ENCODE results near the gene YWHAH. TPM values are rescaled to one million over a fixed set of nuclear protein-coding genes. Genes with fewer than 3 reads are reported as not detected.
A peak's percentile ranks its signal among the peaks of the same experiment; 100 is the strongest.
"Not testable (repeated sequence)": the region's sequence is repeated elsewhere in the genome, so short reads cannot be mapped to it uniquely, and the experiment has no call there.

Gene YWHAH
- total RNA-seq, 1 donor: 146 TPM

DNA sequence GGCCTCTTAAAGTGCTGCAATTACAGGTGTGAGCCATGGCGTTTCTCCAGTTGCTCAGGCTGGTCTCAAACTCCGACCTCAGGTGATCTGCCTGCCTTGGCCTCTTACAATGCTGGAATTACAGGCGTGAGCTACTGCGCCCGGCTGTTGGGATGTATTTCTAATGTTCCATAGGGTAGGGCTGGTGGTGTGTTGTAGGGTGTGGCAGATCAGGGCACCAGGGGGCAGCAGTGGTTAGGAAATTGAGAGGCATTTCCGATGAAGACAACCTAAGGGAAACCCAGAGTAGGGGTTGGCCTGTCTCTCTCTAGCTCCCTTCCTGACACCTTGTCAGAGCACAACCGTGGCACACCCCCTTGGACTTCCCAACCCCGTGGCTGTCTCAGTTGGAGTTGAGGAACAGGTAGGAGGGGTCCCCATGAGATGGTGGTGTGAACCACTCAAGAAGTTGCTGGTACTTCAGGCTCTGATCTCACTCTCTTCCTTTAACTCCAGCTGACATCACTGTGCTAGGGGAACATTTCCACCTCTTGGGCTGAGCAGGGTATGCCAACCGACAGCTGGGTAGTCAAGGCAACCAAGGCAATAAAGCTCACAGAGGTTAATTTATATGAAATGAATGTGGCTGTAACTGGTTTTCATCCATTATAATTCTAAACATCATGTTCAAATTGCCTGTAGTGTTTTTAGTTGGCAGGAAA is 33.0 kb downstream of the YWHAH start:
- Histone ChIP-seq H3K79me2 (ENCODE audit: insufficient read depth, low read length) (no peaks in the 10 kb centered on the region), H3K36me3 (ENCODE audit: insufficient read depth, low read length) (no peaks in the 10 kb centered on the region)
- TF ChIP-seq, protein P1, sequence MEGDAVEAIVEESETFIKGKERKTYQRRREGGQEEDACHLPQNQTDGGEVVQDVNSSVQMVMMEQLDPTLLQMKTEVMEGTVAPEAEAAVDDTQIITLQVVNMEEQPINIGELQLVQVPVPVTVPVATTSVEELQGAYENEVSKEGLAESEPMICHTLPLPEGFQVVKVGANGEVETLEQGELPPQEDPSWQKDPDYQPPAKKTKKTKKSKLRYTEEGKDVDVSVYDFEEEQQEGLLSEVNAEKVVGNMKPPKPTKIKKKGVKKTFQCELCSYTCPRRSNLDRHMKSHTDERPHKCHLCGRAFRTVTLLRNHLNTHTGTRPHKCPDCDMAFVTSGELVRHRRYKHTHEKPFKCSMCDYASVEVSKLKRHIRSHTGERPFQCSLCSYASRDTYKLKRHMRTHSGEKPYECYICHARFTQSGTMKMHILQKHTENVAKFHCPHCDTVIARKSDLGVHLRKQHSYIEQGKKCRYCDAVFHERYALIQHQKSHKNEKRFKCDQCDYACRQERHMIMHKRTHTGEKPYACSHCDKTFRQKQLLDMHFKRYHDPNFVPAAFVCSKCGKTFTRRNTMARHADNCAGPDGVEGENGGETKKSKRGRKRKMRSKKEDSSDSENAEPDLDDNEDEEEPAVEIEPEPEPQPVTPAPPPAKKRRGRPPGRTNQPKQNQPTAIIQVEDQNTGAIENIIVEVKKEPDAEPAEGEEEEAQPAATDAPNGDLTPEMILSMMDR (IDR thresholded peaks at IDR 0.05; ENCODE audit: extremely low read depth, low read depth, low read length): peak; percentile 79

DNA sequence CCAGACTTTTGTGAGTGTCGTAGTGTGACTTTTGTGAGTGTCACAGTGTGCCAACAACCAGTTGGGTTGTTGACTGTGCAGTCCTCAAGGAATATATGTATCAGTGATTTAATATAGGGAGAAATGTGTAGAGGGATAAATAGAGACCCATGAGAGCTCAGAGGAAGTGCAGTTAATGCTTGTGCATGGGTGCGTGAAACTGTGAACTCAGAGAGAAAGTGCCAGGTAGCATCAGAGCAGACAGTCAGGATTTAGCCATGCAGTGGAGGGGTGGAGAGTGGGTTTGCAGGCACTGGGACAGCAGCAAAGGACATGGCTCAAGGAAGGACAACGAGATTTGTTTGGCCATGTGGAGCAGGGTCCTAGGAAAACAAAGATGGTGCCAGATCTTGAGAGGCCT is 33.6 kb downstream of the YWHAH start:
- H3K27ac ChIP-seq (ENCODE audit: low read depth, low read length): no peak overlapping the region
- no peaks in the 10 kb centered on the region for H3K36me3 ChIP-seq (ENCODE audit: insufficient read depth, low read length)
- DNase-seq (ENCODE audit: insufficient read length, low spot score, missing footprints): no peak
- H3K9me3 ChIP-seq (ENCODE audit: low read depth, low read length): no peaks in the 10 kb centered on the region
- no peak overlapping the region for H3K4me2 ChIP-seq (ENCODE audit: insufficient read depth, low read length)
- H3K27me3 ChIP-seq (ENCODE audit: insufficient read depth, low read length): no peaks in the 10 kb centered on the region
- no peaks in the 10 kb centered on the region for H3K4me1 ChIP-seq (ENCODE audit: insufficient read depth, low read length)
- no peaks in the 10 kb centered on the region for H3K79me2 ChIP-seq (ENCODE audit: insufficient read depth, low read length)
- H2AFZ ChIP-seq (ENCODE audit: low read length): no peak overlapping the region
- H3K4me3 ChIP-seq (ENCODE audit: insufficient read depth, low read length): no peak overlapping the region
- no peaks in the 10 kb centered on the region for H4K20me1 ChIP-seq (ENCODE audit: insufficient read depth, low read length)
- TF ChIP-seq, protein P1 (IDR thresholded peaks at IDR 0.05; ENCODE audit: extremely low read depth, low read depth, low read length): no peak

More for the DNA sequence above, 33.0 kb downstream of the YWHAH start:
- Histone ChIP-seq H3K4me2 (ENCODE audit: insufficient read depth, low read length) (no peak overlapping the region), H2AFZ (ENCODE audit: low read length) (no peak overlapping the region), H3K27ac (ENCODE audit: low read depth, low read length) (no peak overlapping the region), H3K9me3 (ENCODE audit: low read depth, low read length) (no peaks in the 10 kb centered on the region), H4K20me1 (ENCODE audit: insufficient read depth, low read length) (no peaks in the 10 kb centered on the region), H3K4me1 (ENCODE audit: insufficient read depth, low read length) (no peaks in the 10 kb centered on the region), H3K4me3 (ENCODE audit: insufficient read depth, low read length) (no peak overlapping the region), H3K27me3 (ENCODE audit: insufficient read depth, low read length) (no peaks in the 10 kb centered on the region)
- DNase-seq (ENCODE audit: insufficient read length, low spot score, missing footprints): peak; percentile 65

DNA sequence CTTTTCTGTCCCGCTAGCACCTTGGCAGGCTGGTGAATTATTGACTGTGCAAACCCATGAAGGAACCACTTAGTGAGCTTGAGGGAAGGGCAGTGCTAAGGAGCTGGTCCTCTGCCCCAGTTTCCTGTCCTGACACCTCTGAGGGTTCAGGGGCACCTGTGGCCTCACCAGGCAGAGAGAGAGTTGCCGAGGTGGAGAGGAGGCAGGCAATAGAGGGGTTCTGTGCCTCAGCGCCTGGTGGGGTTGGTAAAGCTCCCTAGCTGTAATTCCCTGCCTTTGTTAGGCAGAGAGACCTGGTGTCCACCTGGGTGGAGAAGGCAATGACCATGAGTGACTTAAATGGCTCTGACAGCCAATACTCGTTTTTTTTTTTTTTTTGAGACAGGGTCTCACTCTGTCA is 36.3 kb downstream of the YWHAH start:
- no peak overlapping the region for H2AFZ ChIP-seq (ENCODE audit: low read length)
- TF ChIP-seq, protein P1 (IDR thresholded peaks at IDR 0.05; ENCODE audit: extremely low read depth, low read depth, low read length): no peak

GRCh38 chr22:31981976-31982375 is 37.6 kb downstream of the YWHAH start:
- not testable (repeated sequence) for H3K79me2 ChIP-seq (ENCODE audit: insufficient read depth, low read length); H3K4me2 ChIP-seq (ENCODE audit: insufficient read depth, low read length); H3K4me3 ChIP-seq (ENCODE audit: insufficient read depth, low read length); H4K20me1 ChIP-seq (ENCODE audit: insufficient read depth, low read length); H3K4me1 ChIP-seq (ENCODE audit: insufficient read depth, low read length); H3K27me3 ChIP-seq (ENCODE audit: insufficient read depth, low read length); H3K27ac ChIP-seq (ENCODE audit: low read depth, low read length); H2AFZ ChIP-seq (ENCODE audit: low read length); H3K9me3 ChIP-seq (ENCODE audit: low read depth, low read length); DNase-seq (ENCODE audit: insufficient read length, low spot score, missing footprints); H3K36me3 ChIP-seq (ENCODE audit: insufficient read depth, low read length)

More for the DNA sequence above, 36.3 kb downstream of the YWHAH start:
- no peak for DNase-seq (ENCODE audit: insufficient read length, low spot score, missing footprints)
- Histone ChIP-seq H3K4me3 (ENCODE audit: insufficient read depth, low read length) (no peak overlapping the region), H3K27ac (ENCODE audit: low read depth, low read length) (no peak overlapping the region), H3K79me2 (ENCODE audit: insufficient read depth, low read length) (no peaks in the 10 kb centered on the region), H3K9me3 (ENCODE audit: low read depth, low read length) (no peaks in the 10 kb centered on the region), H3K27me3 (ENCODE audit: insufficient read depth, low read length) (no peaks in the 10 kb centered on the region), H3K4me1 (ENCODE audit: insufficient read depth, low read length) (no peaks in the 10 kb centered on the region), H4K20me1 (ENCODE audit: insufficient read depth, low read length) (no peaks in the 10 kb centered on the region), H3K36me3 (ENCODE audit: insufficient read depth, low read length) (no peaks in the 10 kb centered on the region), H3K4me2 (ENCODE audit: insufficient read depth, low read length) (no peak overlapping the region)

Measured in osteoblast (primary cell).